Measurements from ENCODE around the gene TAF3.
A peak's percentile ranks its signal among the peaks of the same experiment; 100 is the strongest.

The TAF3 gene

GRCh38 chr10:8052956-8053445, 234.7 kb downstream of the TAF3 start:
- peak overlapping the region; percentile 41 for H3K4me3 ChIP-seq (ENCODE audit: low read length)
- no peak overlapping the region for H3K27ac ChIP-seq (ENCODE audit: low read depth, low read length)
- peaks cover 4% of the 10 kb centered on the region for H3K4me1 ChIP-seq (ENCODE audit: control insufficient read depth, insufficient read depth, low read length)
- H3K9ac ChIP-seq (ENCODE audit: low read length) = no peak overlapping the region
- peaks cover 50% of the 10 kb centered on the region for H3K27me3 ChIP-seq (ENCODE audit: control insufficient read depth, insufficient read depth, low read length)
- H3K36me3 ChIP-seq (ENCODE audit: control insufficient read depth, insufficient read depth, low read length) = no peaks in the 10 kb centered on the region

DNA sequence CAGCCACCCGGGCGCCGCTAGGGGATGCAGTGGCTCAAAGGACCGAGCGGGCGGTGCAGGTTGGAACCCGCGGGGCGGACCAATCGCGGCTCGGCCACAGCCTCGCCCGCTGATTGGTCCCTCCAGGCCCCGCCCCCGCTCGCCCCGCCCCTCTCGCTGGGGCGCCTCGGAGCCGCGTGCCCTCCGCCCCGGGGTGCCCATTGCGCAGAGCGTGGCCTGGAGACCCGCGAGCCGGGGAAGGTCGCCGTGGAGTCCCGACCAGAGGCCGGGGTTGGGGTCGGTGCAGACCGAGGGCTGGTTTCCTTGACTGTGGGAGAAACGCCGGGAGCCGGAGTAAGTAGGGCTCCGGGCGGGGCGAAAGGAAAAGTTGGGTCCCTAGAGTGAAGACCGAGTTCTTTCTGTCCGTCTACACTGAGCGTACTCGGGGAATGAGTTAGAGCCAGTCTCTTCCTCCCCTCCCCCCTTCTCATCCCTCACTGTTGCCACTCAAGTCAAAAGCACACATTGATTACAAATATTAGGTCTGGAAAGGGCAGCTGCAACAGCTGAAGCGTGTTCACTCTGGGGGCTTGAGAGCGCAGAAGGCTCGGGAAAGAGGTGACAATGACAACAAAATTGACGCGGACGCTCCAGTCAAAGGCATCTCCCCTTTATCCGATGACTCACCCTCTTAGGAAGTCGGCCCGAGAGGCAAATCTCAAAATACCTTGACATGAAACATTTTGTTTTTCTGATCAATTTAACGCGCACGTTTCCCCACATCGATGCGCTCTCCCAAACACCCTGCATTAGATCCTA, 235.3 kb downstream of the TAF3 start:
- Histone ChIP-seq H3K27me3 (ENCODE audit: control insufficient read depth, insufficient read depth, low read length) (peaks cover 43% of the 10 kb centered on the region), H3K9ac (ENCODE audit: low read length) (no peak overlapping the region), H3K27ac (ENCODE audit: low read depth, low read length) (no peak overlapping the region), H3K36me3 (ENCODE audit: control insufficient read depth, insufficient read depth, low read length) (no peaks in the 10 kb centered on the region), H3K4me3 (ENCODE audit: low read length) (peak overlapping the region; percentile 44), H3K4me1 (ENCODE audit: control insufficient read depth, insufficient read depth, low read length) (peaks cover 4% of the 10 kb centered on the region)

- Histone ChIP-seq H3K4me3 (ENCODE audit: low read length) (peak overlapping the region; percentile 44), H3K27ac (ENCODE audit: low read depth, low read length) (no peak overlapping the region), H3K36me3 (ENCODE audit: control insufficient read depth, insufficient read depth, low read length) (no peaks in the 10 kb centered on the region), H3K9ac (ENCODE audit: low read length) (no peak overlapping the region), H3K27me3 (ENCODE audit: control insufficient read depth, insufficient read depth, low read length) (peaks cover 43% of the 10 kb centered on the region), H3K4me1 (ENCODE audit: control insufficient read depth, insufficient read depth, low read length) (peaks cover 4% of the 10 kb centered on the region)
Observed at GRCh38 chr10:8054244-8054493, 235.9 kb downstream of the TAF3 start.

GRCh38 chr10:8054494-8055407, 236.4 kb downstream of the TAF3 start, which contains the start of gene GATA3:
Gene GATA3, plus strand, starts transcription at chr10:8054688. Its CDS starts 968 bp downstream, at chr10:8055656.
- peaks cover 37% of the 10 kb centered on the region for H3K27me3 ChIP-seq (ENCODE audit: control insufficient read depth, insufficient read depth, low read length)
- H3K4me1 ChIP-seq (ENCODE audit: control insufficient read depth, insufficient read depth, low read length) = peaks cover 4% of the 10 kb centered on the region
- no peaks in the 10 kb centered on the region for H3K36me3 ChIP-seq (ENCODE audit: control insufficient read depth, insufficient read depth, low read length)
- H3K27ac ChIP-seq (ENCODE audit: low read depth, low read length) = no peak within 1 kb of the TSS
- H3K4me3 ChIP-seq (ENCODE audit: low read length) = peak within 1 kb of the TSS; percentile 46
- no peak within 1 kb of the TSS for H3K9ac ChIP-seq (ENCODE audit: low read length)

GRCh38 chr10:8055420-8056349, 237.4 kb downstream of the TAF3 start:
- H3K27me3 ChIP-seq (ENCODE audit: control insufficient read depth, insufficient read depth, low read length) = peaks cover 30% of the 10 kb centered on the region
- peak overlapping the region; percentile 46 for H3K4me3 ChIP-seq (ENCODE audit: low read length)
- peaks cover 4% of the 10 kb centered on the region for H3K4me1 ChIP-seq (ENCODE audit: control insufficient read depth, insufficient read depth, low read length)
- H3K9ac ChIP-seq (ENCODE audit: low read length) = no peak overlapping the region
- H3K36me3 ChIP-seq (ENCODE audit: control insufficient read depth, insufficient read depth, low read length) = no peaks in the 10 kb centered on the region
- no peak overlapping the region for H3K27ac ChIP-seq (ENCODE audit: low read depth, low read length)

- Histone ChIP-seq H3K4me3 (ENCODE audit: low read length) (no peak overlapping the region), H3K4me1 (ENCODE audit: control insufficient read depth, insufficient read depth, low read length) (peaks cover 4% of the 10 kb centered on the region), H3K36me3 (ENCODE audit: control insufficient read depth, insufficient read depth, low read length) (no peaks in the 10 kb centered on the region), H3K9ac (ENCODE audit: low read length) (no peak overlapping the region), H3K27ac (ENCODE audit: low read depth, low read length) (no peak overlapping the region), H3K27me3 (ENCODE audit: control insufficient read depth, insufficient read depth, low read length) (peaks cover 28% of the 10 kb centered on the region)
Observed at GRCh38 chr10:8056378-8056777, 238.1 kb downstream of the TAF3 start.

GRCh38 chr10:8056871-8057331, 238.6 kb downstream of the TAF3 start:
- H3K27ac ChIP-seq (ENCODE audit: low read depth, low read length) = no peak overlapping the region
- peaks cover 4% of the 10 kb centered on the region for H3K4me1 ChIP-seq (ENCODE audit: control insufficient read depth, insufficient read depth, low read length)
- peaks cover 23% of the 10 kb centered on the region for H3K27me3 ChIP-seq (ENCODE audit: control insufficient read depth, insufficient read depth, low read length)
- no peak overlapping the region for H3K4me3 ChIP-seq (ENCODE audit: low read length)
- no peaks in the 10 kb centered on the region for H3K36me3 ChIP-seq (ENCODE audit: control insufficient read depth, insufficient read depth, low read length)
- H3K9ac ChIP-seq (ENCODE audit: low read length) = no peak overlapping the region

- Histone ChIP-seq H3K9ac (ENCODE audit: low read length) (no peak overlapping the region), H3K27ac (ENCODE audit: low read depth, low read length) (no peak overlapping the region), H3K4me1 (ENCODE audit: control insufficient read depth, insufficient read depth, low read length) (peaks cover 4% of the 10 kb centered on the region), H3K4me3 (ENCODE audit: low read length) (no peak overlapping the region), H3K27me3 (ENCODE audit: control insufficient read depth, insufficient read depth, low read length) (peaks cover 14% of the 10 kb centered on the region), H3K36me3 (ENCODE audit: control insufficient read depth, insufficient read depth, low read length) (no peaks in the 10 kb centered on the region)
Observed at GRCh38 chr10:8057636-8058273, 239.4 kb downstream of the TAF3 start.

DNA sequence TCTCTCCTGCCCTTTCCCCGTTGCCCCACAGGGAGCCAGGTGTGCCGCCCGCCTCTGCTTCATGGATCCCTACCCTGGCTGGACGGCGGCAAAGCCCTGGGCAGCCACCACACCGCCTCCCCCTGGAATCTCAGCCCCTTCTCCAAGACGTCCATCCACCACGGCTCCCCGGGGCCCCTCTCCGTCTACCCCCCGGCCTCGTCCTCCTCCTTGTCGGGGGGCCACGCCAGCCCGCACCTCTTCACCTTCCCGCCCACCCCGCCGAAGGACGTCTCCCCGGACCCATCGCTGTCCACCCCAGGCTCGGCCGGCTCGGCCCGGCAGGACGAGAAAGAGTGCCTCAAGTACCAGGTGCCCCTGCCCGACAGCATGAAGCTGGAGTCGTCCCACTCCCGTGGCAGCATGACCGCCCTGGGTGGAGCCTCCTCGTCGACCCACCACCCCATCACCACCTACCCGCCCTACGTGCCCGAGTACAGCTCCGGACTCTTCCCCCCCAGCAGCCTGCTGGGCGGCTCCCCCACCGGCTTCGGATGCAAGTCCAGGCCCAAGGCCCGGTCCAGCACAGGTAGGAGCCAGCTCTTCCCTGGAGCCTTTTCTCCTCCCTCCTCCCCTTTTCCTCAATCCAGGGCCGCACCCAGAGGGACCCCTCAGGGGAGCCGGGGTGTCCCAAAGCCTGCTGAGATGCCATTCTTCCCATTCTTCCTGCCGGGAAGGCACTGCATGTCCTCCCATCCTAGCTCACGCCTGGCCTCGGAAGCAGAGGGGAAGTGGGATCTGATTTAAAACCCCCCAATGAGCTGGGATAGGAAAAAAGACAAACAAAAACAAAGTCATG, 240.2 kb downstream of the TAF3 start:
- no peaks in the 10 kb centered on the region for H3K4me1 ChIP-seq (ENCODE audit: control insufficient read depth, insufficient read depth, low read length)
- H3K27ac ChIP-seq (ENCODE audit: low read depth, low read length) = no peak overlapping the region
- H3K4me3 ChIP-seq (ENCODE audit: low read length) = no peak overlapping the region
- no peak overlapping the region for H3K9ac ChIP-seq (ENCODE audit: low read length)
- no peaks in the 10 kb centered on the region for H3K36me3 ChIP-seq (ENCODE audit: control insufficient read depth, insufficient read depth, low read length)
- peaks cover 8% of the 10 kb centered on the region for H3K27me3 ChIP-seq (ENCODE audit: control insufficient read depth, insufficient read depth, low read length)

GRCh38 chr10:8059191-8059936, 241.1 kb downstream of the TAF3 start:
- Histone ChIP-seq H3K36me3 (ENCODE audit: control insufficient read depth, insufficient read depth, low read length) (no peaks in the 10 kb centered on the region), H3K4me1 (ENCODE audit: control insufficient read depth, insufficient read depth, low read length) (no peaks in the 10 kb centered on the region), H3K4me3 (ENCODE audit: low read length) (no peak overlapping the region), H3K27me3 (ENCODE audit: control insufficient read depth, insufficient read depth, low read length) (peaks cover 9% of the 10 kb centered on the region), H3K27ac (ENCODE audit: low read depth, low read length) (no peak overlapping the region), H3K9ac (ENCODE audit: low read length) (no peak overlapping the region)
